Measurements from ENCODE around the gene SVOP.
A peak's percentile ranks its signal among the peaks of the same experiment; 100 is the strongest.

Gene SVOP

DNA sequence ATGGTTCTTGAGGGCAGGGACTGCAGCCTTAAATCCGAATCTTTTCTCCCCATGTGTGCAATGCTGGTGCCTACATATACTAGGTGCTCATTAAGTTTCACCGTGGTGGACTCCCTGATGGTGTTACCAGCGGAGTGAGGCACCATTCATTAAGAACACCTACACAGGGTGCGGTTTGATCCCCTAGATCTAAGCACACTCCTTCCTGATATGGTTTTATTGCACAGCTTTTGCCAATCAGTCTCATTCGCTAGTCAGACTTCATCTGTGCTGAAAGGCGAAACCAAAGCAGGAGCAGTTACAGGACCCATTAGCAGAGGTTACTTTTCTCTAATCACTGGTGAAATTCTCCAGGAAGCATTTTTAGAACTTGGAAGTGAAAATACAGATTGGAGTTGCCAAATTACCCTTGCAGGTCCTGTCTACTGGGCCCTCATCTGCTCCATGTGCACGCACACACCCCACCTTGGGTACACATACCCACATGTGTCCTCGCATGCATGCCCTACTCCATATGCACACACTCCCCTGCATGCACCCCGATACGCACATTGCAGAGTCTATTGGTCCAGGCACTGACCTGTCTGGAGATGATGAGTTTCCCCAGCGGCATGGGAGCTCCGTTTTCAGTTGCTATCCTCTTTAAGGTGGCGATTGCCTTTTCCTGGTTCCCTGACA, 82.5 kb downstream of the SVOP start:
- H3K4me2 ChIP-seq (ENCODE audit: low read length): no peak overlapping the region
- TF ChIP-seq CTCF (IDR thresholded peaks at IDR 0.05; ENCODE audit: low read depth, low read length, poor library complexity, severe bottlenecking): no peak
- TF ChIP-seq EZH2phosphoT487 (IDR thresholded peaks at IDR 0.05; ENCODE audit: borderline replicate concordance, low read length): no peak
- H3K4me1 ChIP-seq (ENCODE audit: control insufficient read depth, low read length): peaks cover 15% of the 10 kb centered on the region

GRCh38 chr12:108935159-108935763, 85.6 kb downstream of the SVOP start:
- Histone ChIP-seq H3K36me3 (ENCODE audit: control insufficient read depth, low read length) (no peaks in the 10 kb centered on the region), H3K4me3 (ENCODE audit: low read length) (0 out of 2 replicates have a peak overlapping the region, but pooled peaks have one; percentile 2), H3F3A (ENCODE audit: control insufficient read depth, insufficient read depth) (no peaks in the 10 kb centered on the region), H3K9me3 (ENCODE audit: control insufficient read depth, insufficient read depth, low read length) (no peaks in the 10 kb centered on the region), H3K9me2 (replicated peaks; ENCODE audit: control insufficient read depth, low read length) (no peaks in the 10 kb centered on the region), H3K27ac (ENCODE audit: low read depth, low read length) (no peak overlapping the region), H3K4me2 (ENCODE audit: low read length) (peak overlapping the region; percentile 42), H3K4me1 (ENCODE audit: control insufficient read depth, low read length) (peaks cover 24% of the 10 kb centered on the region), H3K27me3 (ENCODE audit: control insufficient read depth, low read length) (no peaks in the 10 kb centered on the region), H4K20me1 (ENCODE audit: control insufficient read depth, insufficient read depth, low read depth, low read length) (no peaks in the 10 kb centered on the region), H3K79me2 (ENCODE audit: control insufficient read depth, low read length) (no peaks in the 10 kb centered on the region)
- TF ChIP-seq CTCF (IDR thresholded peaks at IDR 0.05; ENCODE audit: low read depth, low read length, poor library complexity, severe bottlenecking): no peak
- no peak for TF ChIP-seq EZH2phosphoT487 (IDR thresholded peaks at IDR 0.05; ENCODE audit: borderline replicate concordance, low read length)

More for the DNA sequence above, 82.5 kb downstream of the SVOP start:
- no peak overlapping the region for H3K4me3 ChIP-seq (ENCODE audit: low read length)
- H4K20me1 ChIP-seq (ENCODE audit: control insufficient read depth, insufficient read depth, low read depth, low read length): no peaks in the 10 kb centered on the region
- H3K27me3 ChIP-seq (ENCODE audit: control insufficient read depth, low read length): no peaks in the 10 kb centered on the region
- H3K9me3 ChIP-seq (ENCODE audit: control insufficient read depth, insufficient read depth, low read length): no peaks in the 10 kb centered on the region
- H3K9me2 ChIP-seq (replicated peaks; ENCODE audit: control insufficient read depth, low read length): no peaks in the 10 kb centered on the region
- no peaks in the 10 kb centered on the region for H3K79me2 ChIP-seq (ENCODE audit: control insufficient read depth, low read length)
- no peaks in the 10 kb centered on the region for H3F3A ChIP-seq (ENCODE audit: control insufficient read depth, insufficient read depth)
- no peak overlapping the region for H3K27ac ChIP-seq (ENCODE audit: low read depth, low read length)
- H3K36me3 ChIP-seq (ENCODE audit: control insufficient read depth, low read length): no peaks in the 10 kb centered on the region

DNA sequence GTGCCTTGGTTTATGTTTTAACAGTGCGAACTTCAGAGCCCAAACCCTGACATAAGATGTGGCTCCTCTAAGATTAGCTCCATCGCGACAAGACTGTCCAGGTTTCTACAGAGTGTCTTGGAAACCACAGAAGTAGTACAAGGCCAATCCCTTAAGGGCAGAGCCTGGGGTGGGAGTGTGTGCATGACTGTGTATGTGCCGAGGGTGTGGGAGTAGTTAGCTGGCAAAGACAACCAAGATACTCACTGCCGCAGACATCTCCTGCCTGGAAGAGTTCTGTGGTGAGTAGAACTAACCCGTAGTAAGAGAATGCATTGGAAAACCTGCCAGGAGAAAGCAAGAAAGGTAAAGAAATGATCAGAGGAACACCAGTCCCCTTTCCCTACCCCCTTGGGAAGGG, 86.9 kb downstream of the SVOP start:
- no peak overlapping the region for H3K4me3 ChIP-seq (ENCODE audit: low read length)
- H3K4me1 ChIP-seq (ENCODE audit: control insufficient read depth, low read length): peaks cover 35% of the 10 kb centered on the region
- no peak overlapping the region for H3K27ac ChIP-seq (ENCODE audit: low read depth, low read length)
- H3K36me3 ChIP-seq (ENCODE audit: control insufficient read depth, low read length): no peaks in the 10 kb centered on the region
- H3F3A ChIP-seq (ENCODE audit: control insufficient read depth, insufficient read depth): no peaks in the 10 kb centered on the region
- no peaks in the 10 kb centered on the region for H3K79me2 ChIP-seq (ENCODE audit: control insufficient read depth, low read length)
- H3K9me2 ChIP-seq (replicated peaks; ENCODE audit: control insufficient read depth, low read length): no peaks in the 10 kb centered on the region
- H3K27me3 ChIP-seq (ENCODE audit: control insufficient read depth, low read length): no peaks in the 10 kb centered on the region
- no peak for TF ChIP-seq EZH2phosphoT487 (IDR thresholded peaks at IDR 0.05; ENCODE audit: borderline replicate concordance, low read length)
- TF ChIP-seq CTCF (IDR thresholded peaks at IDR 0.05; ENCODE audit: low read depth, low read length, poor library complexity, severe bottlenecking): no peak
- no peak overlapping the region for H3K4me2 ChIP-seq (ENCODE audit: low read length)
- H3K9me3 ChIP-seq (ENCODE audit: control insufficient read depth, insufficient read depth, low read length): no peaks in the 10 kb centered on the region
- no peaks in the 10 kb centered on the region for H4K20me1 ChIP-seq (ENCODE audit: control insufficient read depth, insufficient read depth, low read depth, low read length)

Measured in DOHH2 (cell line).